B cell (primary cell): ENCODE measurements around the gene FRS3. TPM values are rescaled to one million over a fixed set of nuclear protein-coding genes. Genes with fewer than 3 reads are reported as not detected.

Source experiments
- ATAC-seq: fragments of 200-7000 bp; cut with Tn5 transposase; one replicate; pipeline ENCODE4 v1.10.0; 2021; ENCODE audit warnings: low read depth, mild to moderate bottlenecking, moderate number of reproducible peaks, moderate library complexity
- CTCF ChIA-PET: fragments of 350-600 bp; sonication (Branson Sonifier 250); formaldehyde crosslinking; loops from one replicate; lab custom pipeline; 2021; ENCODE audit warnings: antibody characterized with exemption, inconsistent platforms; lab: Charles Lee
- POLR2A ChIA-PET: fragments of 350-600 bp; sonication (Branson Sonifier 250); formaldehyde crosslinking; loops from one replicate; lab custom pipeline; 2021; ENCODE audit warnings: antibody characterized with exemption; lab: Charles Lee
- DNase-seq: peaks from one replicate; pipeline ENCODE4 v3.0.0; 2013
- H2AFZ ChIP-seq: 2 replicates; pipeline ENCODE4 v1.6.1; 2012; ENCODE audit warnings: mild to moderate bottlenecking, low read depth, low read length; ENCODE audit not compliant: insufficient read depth, poor library complexity, severe bottlenecking
- H3K27ac ChIP-seq, 2 donors: 1 replicate in 1 of 2; 2 replicates in 1 of 2; pipeline ENCODE4 v1.5.1; 2012 to 2013; ENCODE audit warnings: low read length in 2 of 2, mild to moderate bottlenecking in 2 of 2, moderate library complexity in 1 of 2
- H3K27me3 ChIP-seq, 4 experiments: fragments of 200-600 bp in 1 of 4; sonication (generic) in 1 of 4; replicated peaks in 1 of 4; 1 replicate in 2 of 4; 2 replicates in 2 of 4; pipeline versions ENCODE4 v1.6.1 to v1.7.0; 2013 to 2016; ENCODE audit warnings: low read length in 3 of 4, mild to moderate bottlenecking in 2 of 4, mixed read lengths in 1 of 4, moderate library complexity in 1 of 4; ENCODE audit not compliant: insufficient read depth in 4 of 4, control insufficient read depth in 3 of 4; ENCODE audit errors: control extremely low read depth in 1 of 4
- H3K36me3 ChIP-seq, 2 experiments: replicated peaks in 1 of 2; 1 replicate in 1 of 2; 2 replicates in 1 of 2; pipeline versions ENCODE4 v1.6.1 to v1.7.1; 2013; ENCODE audit warnings: low read length in 1 of 2; ENCODE audit not compliant: insufficient read depth in 2 of 2, control insufficient read depth in 1 of 2; ENCODE audit errors: control extremely low read depth in 1 of 2, extremely low read depth in 1 of 2
- H3K4me1 ChIP-seq, 2 donors: fragments of 200-600 bp in 1 of 2; sonication (generic) in 1 of 2; 1 replicate in 1 of 2; 2 replicates in 1 of 2; pipeline versions ENCODE4 v1.5.1 to v1.6.1; 2013 to 2017; ENCODE audit warnings: low read length in 2 of 2; ENCODE audit not compliant: control insufficient read depth in 2 of 2, insufficient read depth in 2 of 2
- H3K4me2 ChIP-seq: replicated peaks from 2 replicates; pipeline ENCODE3; 2012; ENCODE audit warnings: mild to moderate bottlenecking, low read depth, low read length; ENCODE audit not compliant: poor library complexity, severe bottlenecking
- H3K4me3 ChIP-seq, 5 experiments: fragments of 200-600 bp in 1 of 5; sonication (generic) in 1 of 5; 1 replicate in 3 of 5; 2 replicates in 2 of 5; pipeline versions ENCODE4 v1.5.1 to v1.7.0; 2011 to 2016; ENCODE audit warnings: low read length in 4 of 5, mild to moderate bottlenecking in 4 of 5, low read depth in 2 of 5, control low read depth in 1 of 5, moderate library complexity in 1 of 5; ENCODE audit not compliant: insufficient read depth in 1 of 5; ENCODE audit errors: control extremely low read depth in 1 of 5, extremely low read depth in 1 of 5
- H3K79me2 ChIP-seq: fragments of 200-600 bp; sonication (generic); one replicate; pipeline ENCODE4 v1.6.0; 2016; ENCODE audit warnings: low read length; ENCODE audit not compliant: control insufficient read depth, insufficient read depth
- H3K9ac ChIP-seq: fragments of 200-600 bp; sonication (generic); 2 replicates; pipeline ENCODE4 v1.6.1; 2017; ENCODE audit warnings: mild to moderate bottlenecking, low read length, moderate library complexity
- H3K9me3 ChIP-seq, 3 donors: one replicate each; pipeline versions ENCODE4 v1.6.1 to v1.7.1; 2013; ENCODE audit warnings: low read length in 2 of 3; ENCODE audit not compliant: control insufficient read depth in 2 of 3, insufficient read depth in 1 of 3; ENCODE audit errors: control extremely low read depth in 1 of 3
- H4K20me1 ChIP-seq: 2 replicates; pipeline ENCODE4 v1.6.0; 2012; ENCODE audit warnings: mild to moderate bottlenecking, low read length; ENCODE audit not compliant: insufficient read depth, control insufficient read depth, poor library complexity, severe bottlenecking
- H3K27ac Mint-ChIP-seq: one replicate; pipeline ENCODE4 v1.8.0; 2021; ENCODE audit warnings: mixed read lengths
- H3K27me3 Mint-ChIP-seq: one replicate; pipeline ENCODE4 v1.8.0; 2021; ENCODE audit warnings: mixed read lengths
- H3K4me1 Mint-ChIP-seq: one replicate; pipeline ENCODE4 v1.8.0; 2021; ENCODE audit warnings: mixed read lengths
- H3K4me3 Mint-ChIP-seq: one replicate; pipeline ENCODE4 v1.8.0; 2021; ENCODE audit warnings: mixed read lengths
- H3K9me3 Mint-ChIP-seq: one replicate; pipeline ENCODE4 v1.8.0; 2022; ENCODE audit warnings: mixed read lengths; ENCODE audit not compliant: insufficient read depth
- EZH2 ChIP-seq: IDR thresholded peaks from 2 replicates; pipeline ENCODE4 v1.6.1; 2012; ENCODE audit warnings: borderline replicate concordance, low read depth, mild to moderate bottlenecking, moderate library complexity, low read length; ENCODE audit not compliant: insufficient read depth, poor library complexity, severe bottlenecking
- WGBS: methylation state at CpG from one replicate; pipeline ENCODE4 v1.1.5; 2013; ENCODE audit warnings: missing lambda C conversion rate; ENCODE audit not compliant: insufficient coverage; 5-methylcytosine and 5-hydroxymethylcytosine counted together
- intact Hi-C: fragments of 100-400 bp; cut with micrococcal nuclease; formaldehyde crosslinking; loops from one replicate; pipeline ENCODE4 v1.10.0; 2022
- polyA plus RNA-seq: library from polyadenylated mRNA; depleted of rRNA; stranded (reverse); fragments of >200 nt; gene quantifications from 2 replicates; pipeline ENCODE4 v1.2.3, GENCODE V29; 2012
- total RNA-seq, 2 donors: library from RNA; stranded (reverse); fragments of 120-200 nt in 1 of 2; gene quantifications; 1 replicate in 1 of 2; 2 replicates in 1 of 2; pipeline versions ENCODE4 v1.2.3 to v1.2.4, GENCODE V29; 2013 to 2022
- TF ChIP-seq, protein P1 (sequence below): fragments of 200-600 bp; IDR thresholded peaks from one replicate; pipeline ENCODE4 v1.8.0; 2022; ENCODE audit warnings: antibody characterized with exemption, mild to moderate bottlenecking

Gene FRS3
- total and polyA plus RNA-seq, 2 donors (not counting 1 experiment from before 2014, with no cell fraction given): 9.8 to 12.0 TPM

GRCh38 chr6:41740366-41741162 lies 39.1 kb downstream of the FRS3 start:
- Histone ChIP-seq H3K9me3 (no peaks in the 10 kb centered on the region), H3K4me3 (no peak overlapping the region), H4K20me1 (no peaks in the 10 kb centered on the region), H3K36me3 (no peaks in the 10 kb centered on the region), H3K9ac (no peak overlapping the region), H3K4me2 (no peak overlapping the region), H2AFZ (no peak overlapping the region), H3K79me2 (no peaks in the 10 kb centered on the region), H3K4me1 (peaks cover 4 to 5% of the 10 kb centered on the region in 2 donors), H3K27ac (no peak overlapping the region), H3K27me3 (no peaks in the 10 kb centered on the region)
- DNase-seq: no peak
- POLR2A ChIA-PET: no interaction called here
- Mint-ChIP-seq H3K4me1 (peaks cover 4% of the 10 kb centered on the region), H3K27ac (no peak overlapping the region), H3K9me3 (no peaks in the 10 kb centered on the region), H3K27me3 (no peaks in the 10 kb centered on the region), H3K4me3 (no peak overlapping the region)
- no peak for ATAC-seq
- intact Hi-C loops: no loop called here
- WGBS: 95% methylated on average over 6 of the region's 13 CpGs
- CTCF ChIA-PET: interaction anchor here (1.3 kb wide), 1 partner anchor 57 kb away, joined by 4 read pairs; no protein-coding TSS in a partner anchor
- no peak for TF ChIP-seq EZH2
- TF ChIP-seq, protein P1, sequence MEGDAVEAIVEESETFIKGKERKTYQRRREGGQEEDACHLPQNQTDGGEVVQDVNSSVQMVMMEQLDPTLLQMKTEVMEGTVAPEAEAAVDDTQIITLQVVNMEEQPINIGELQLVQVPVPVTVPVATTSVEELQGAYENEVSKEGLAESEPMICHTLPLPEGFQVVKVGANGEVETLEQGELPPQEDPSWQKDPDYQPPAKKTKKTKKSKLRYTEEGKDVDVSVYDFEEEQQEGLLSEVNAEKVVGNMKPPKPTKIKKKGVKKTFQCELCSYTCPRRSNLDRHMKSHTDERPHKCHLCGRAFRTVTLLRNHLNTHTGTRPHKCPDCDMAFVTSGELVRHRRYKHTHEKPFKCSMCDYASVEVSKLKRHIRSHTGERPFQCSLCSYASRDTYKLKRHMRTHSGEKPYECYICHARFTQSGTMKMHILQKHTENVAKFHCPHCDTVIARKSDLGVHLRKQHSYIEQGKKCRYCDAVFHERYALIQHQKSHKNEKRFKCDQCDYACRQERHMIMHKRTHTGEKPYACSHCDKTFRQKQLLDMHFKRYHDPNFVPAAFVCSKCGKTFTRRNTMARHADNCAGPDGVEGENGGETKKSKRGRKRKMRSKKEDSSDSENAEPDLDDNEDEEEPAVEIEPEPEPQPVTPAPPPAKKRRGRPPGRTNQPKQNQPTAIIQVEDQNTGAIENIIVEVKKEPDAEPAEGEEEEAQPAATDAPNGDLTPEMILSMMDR: no peak

- H3K79me2 ChIP-seq: no peaks in the 10 kb centered on the region
- no peaks in the 10 kb centered on the region for H3K27me3 ChIP-seq
- Mint-ChIP-seq H3K27me3 (no peaks in the 10 kb centered on the region), H3K4me3 (no peak overlapping the region), H3K27ac (no peak overlapping the region), H3K9me3 (no peaks in the 10 kb centered on the region), H3K4me1 (peaks cover 5% of the 10 kb centered on the region)
- no peak overlapping the region for H2AFZ ChIP-seq
- H3K4me2 ChIP-seq: no peak overlapping the region
- H3K36me3 ChIP-seq: no peaks in the 10 kb centered on the region
- CTCF ChIA-PET: no interaction called here
- H3K27ac ChIP-seq: no peak overlapping the region
- ATAC-seq: no peak
- POLR2A ChIA-PET: no interaction called here
- TF ChIP-seq EZH2: no peak
- TF ChIP-seq, protein P1: no peak
- H3K9ac ChIP-seq: no peak overlapping the region
- WGBS: no CpG with 5 or more reads among the region's 4 CpGs
- no peaks in the 10 kb centered on the region for H3K9me3 ChIP-seq
- intact Hi-C loops: no loop called here
- H3K4me1 ChIP-seq: peaks cover 4 to 6% of the 10 kb centered on the region in 2 donors
- no peaks in the 10 kb centered on the region for H4K20me1 ChIP-seq
- H3K4me3 ChIP-seq: no peak overlapping the region
- no peak for DNase-seq
These were observed 40.7 kb downstream of the FRS3 start for GRCh38 chr6:41739041-41739440.
